ENCODE results near the gene OR51B6.
A peak's percentile ranks its signal among the peaks of the same experiment; 100 is the strongest.
"Not testable (repeated sequence)": the region's sequence is repeated elsewhere in the genome, so short reads cannot be mapped to it uniquely, and the experiment has no call there.

Gene OR51B6

GRCh38 chr11:5364214-5364613, 12.9 kb downstream of the OR51B6 start:
- DNase-seq (ENCODE audit: low read depth), result peak; percentile 55

GRCh38 chr11:5366365-5366764, 15.1 kb downstream of the OR51B6 start:
- not testable (repeated sequence) for DNase-seq (ENCODE audit: low read depth)

DNA sequence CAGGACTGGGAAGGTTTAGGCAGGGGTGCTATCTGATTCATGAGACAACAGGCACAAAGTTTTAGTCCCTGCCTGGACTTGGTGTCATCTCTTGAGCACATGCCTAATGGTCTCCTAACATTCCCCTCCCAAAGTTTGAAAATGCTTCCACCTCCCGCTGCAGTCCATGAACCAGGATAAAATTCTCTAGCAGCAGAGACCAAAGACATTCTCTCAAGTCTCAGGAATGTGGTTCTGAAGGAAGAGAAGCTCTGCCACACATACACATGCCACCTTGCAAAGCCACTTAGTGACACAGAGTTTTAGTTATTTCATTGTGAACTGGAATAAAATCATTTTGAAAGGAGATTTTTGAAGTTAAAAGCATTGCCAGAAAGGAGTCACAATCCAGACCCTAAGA, 15.5 kb downstream of the OR51B6 start:
- no peak for DNase-seq (ENCODE audit: low read depth)

DNA sequence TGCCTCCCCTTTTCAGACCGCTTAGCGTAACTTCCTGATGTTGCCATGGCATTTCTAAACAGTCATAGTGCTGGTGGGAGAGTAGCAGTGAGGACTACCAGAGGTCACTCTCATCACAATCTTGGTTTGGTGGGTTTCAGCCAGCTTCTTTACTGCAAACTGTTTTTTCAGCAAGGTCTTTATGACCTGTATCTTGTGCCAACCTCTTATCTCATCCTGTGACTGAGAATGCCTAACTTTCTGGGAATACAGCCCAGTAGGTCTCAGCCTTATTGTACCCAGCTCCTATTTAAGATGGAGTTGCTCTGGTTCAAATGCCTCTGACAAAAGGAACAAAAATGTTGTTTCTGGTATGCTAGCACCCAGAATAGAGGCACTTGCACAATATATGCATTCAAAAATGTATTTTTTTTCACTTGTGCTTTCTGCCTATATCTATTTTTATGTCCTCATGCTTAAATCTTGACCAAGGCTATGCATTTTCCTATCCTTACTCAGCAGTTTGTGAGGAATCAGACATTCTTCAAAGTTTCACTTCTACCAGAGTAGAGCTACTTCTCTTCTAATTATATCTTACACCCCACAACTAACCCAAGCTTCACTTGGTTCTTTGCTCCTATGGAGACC, 16.3 kb downstream of the OR51B6 start:
- peak; percentile 84 for DNase-seq (ENCODE audit: low read depth)

GRCh38 chr11:5368502-5369043, 17.3 kb downstream of the OR51B6 start:
- no peak for DNase-seq (ENCODE audit: low read depth)

- DNase-seq (ENCODE audit: low read depth), result peak; percentile 50
These were observed 18.5 kb downstream of the OR51B6 start for GRCh38 chr11:5369789-5370188.

- DNase-seq (ENCODE audit: low read depth), result peak; percentile 59
These were observed 29.5 kb downstream of the OR51B6 start for GRCh38 chr11:5380740-5381342.

GRCh38 chr11:5383576-5383975, 32.3 kb downstream of the OR51B6 start, which contains the start of gene OR51M1:
OR51M1 (plus strand) TSS chr11:5383812; CDS start chr11:5389399, 5,587 bp downstream.
- no peak for DNase-seq (ENCODE audit: low read depth)

- DNase-seq (ENCODE audit: low read depth), result no peak
These were observed 33.0 kb downstream of the OR51B6 start for GRCh38 chr11:5384335-5384734.

GRCh38 chr11:5390210-5390609, 38.9 kb downstream of the OR51B6 start:
- no peak for DNase-seq (ENCODE audit: low read depth)

DNA sequence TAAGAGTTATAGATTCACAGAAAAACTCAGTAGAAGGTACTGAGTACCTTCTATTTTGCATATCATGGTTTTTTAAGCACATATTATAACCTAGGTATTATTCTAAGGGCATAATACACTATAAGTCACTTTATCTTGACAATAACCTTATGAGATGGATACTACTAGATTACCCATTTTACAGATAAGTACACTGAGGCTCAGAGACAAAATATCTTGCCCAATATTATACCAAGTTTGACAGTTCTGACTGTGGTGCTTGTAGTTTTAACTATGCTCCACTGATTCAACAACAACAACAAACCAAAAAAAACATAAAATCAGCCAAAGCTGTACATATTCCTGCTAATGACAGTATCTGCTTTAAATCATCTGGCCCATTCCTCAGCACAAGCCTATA, 42.8 kb downstream of the OR51B6 start:
- no peak for DNase-seq (ENCODE audit: low read depth)

DNA sequence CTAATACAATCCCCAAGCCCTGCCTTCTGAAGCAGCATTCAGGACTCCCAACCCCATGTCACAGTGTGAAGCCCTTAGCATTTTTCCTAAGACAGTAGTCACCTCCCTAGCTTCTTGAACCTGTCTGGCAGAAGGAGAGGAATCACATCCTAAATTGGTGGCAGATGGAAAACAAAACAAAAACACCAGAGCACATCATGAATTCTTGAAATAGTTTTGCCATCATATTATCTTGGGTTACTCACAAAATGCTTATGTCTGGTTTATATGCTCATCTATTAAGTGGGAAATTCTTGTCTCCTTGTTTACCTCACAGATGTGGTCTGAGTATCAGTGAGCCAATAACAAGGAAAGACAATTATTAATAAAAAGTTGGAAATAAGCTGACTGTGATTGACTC, 47.6 kb downstream of the OR51B6 start:
- DNase-seq (ENCODE audit: low read depth), result no peak

Measured in fibroblast of gingiva (primary cell).